Endothelial cell of umbilical vein (primary cell): Measurements from ENCODE around the gene ARHGAP10. TPM values are rescaled to one million over a fixed set of nuclear protein-coding genes. Genes with fewer than 3 reads are reported as not detected.

Source experiments
- BruUV-seq: library from RNA; stranded (reverse); fragments of 400-500 nt; replicated peaks from 2 replicates; lab custom pipeline; 2021; lab: Mats Ljungman, UMichigan
- CTCF ChIA-PET: fragments of 300-600, 350-600 bp; sonication (Branson Sonifier 250); formaldehyde crosslinking; loops from one replicate; lab custom pipeline; 2021; ENCODE audit warnings: antibody characterized with exemption, inconsistent platforms; lab: Charles Lee
- POLR2A ChIA-PET: fragments of 300-600, 350-600 bp; sonication (Branson Sonifier 250); formaldehyde crosslinking; loops from one replicate; lab custom pipeline; 2021; ENCODE audit warnings: antibody characterized with exemption, inconsistent platforms; lab: Charles Lee
- DNase-seq: peaks from one replicate; pipeline ENCODE4 v3.0.0-alpha.2; 2011; ENCODE audit warnings: low read depth, low spot score
- FAIRE-seq: peaks from 2 replicates; lab custom pipeline; 2011; peaks lifted over from hg19 to GRCh38; lab: Jason Lieb, UNC
- H2AFZ ChIP-seq: 2 replicates; pipeline ENCODE4 v1.6.0; 2012; ENCODE audit warnings: low read depth, low read length, control low read depth, inconsistent platforms
- H3K27ac ChIP-seq: 2 replicates; pipeline ENCODE4 v1.5.1; 2011; ENCODE audit warnings: low read depth, mild to moderate bottlenecking, control low read depth, low read length, moderate library complexity; ENCODE audit not compliant: insufficient read depth
- H3K27me3 ChIP-seq, 2 experiments: 2 replicates each; pipeline versions ENCODE4 v1.6.0 to v1.6.1; 2011; ENCODE audit warnings: low read length in 2 of 2, mixed read lengths in 1 of 2; ENCODE audit not compliant: control insufficient read depth in 2 of 2, insufficient read depth in 2 of 2
- H3K36me3 ChIP-seq, 2 experiments: 2 replicates in 1 of 2; 3 replicates in 1 of 2; pipeline ENCODE4 v1.5.1; 2011; ENCODE audit warnings: low read length in 2 of 2, mild to moderate bottlenecking in 1 of 2, moderate library complexity in 1 of 2; ENCODE audit not compliant: control insufficient read depth in 2 of 2, insufficient read depth in 2 of 2; ENCODE audit errors: extremely low read depth in 1 of 2
- H3K4me1 ChIP-seq: 3 replicates; pipeline ENCODE4 v1.5.1; 2011; ENCODE audit warnings: mild to moderate bottlenecking, low read length; ENCODE audit not compliant: control insufficient read depth, insufficient read depth; ENCODE audit errors: extremely low read depth
- H3K4me2 ChIP-seq: 2 replicates; pipeline ENCODE4 v1.6.1; 2011; ENCODE audit warnings: low read length, control low read depth, mixed read lengths; ENCODE audit not compliant: insufficient read depth
- H3K4me3 ChIP-seq, 3 experiments: fragments of 200-600 bp in 1 of 3; sonication (generic), shearing (Covaris generic) in 1 of 3; replicated peaks in 1 of 3; 2 replicates each; pipeline ENCODE4 v1.5.1; 2011 to 2016; ENCODE audit warnings: control low read depth in 3 of 3, low read length in 3 of 3, mild to moderate bottlenecking in 2 of 3, inconsistent platforms in 1 of 3, low read depth in 1 of 3, moderate library complexity in 1 of 3; ENCODE audit not compliant: insufficient read depth in 1 of 3
- H3K79me2 ChIP-seq: 2 replicates; pipeline ENCODE4 v1.6.0; 2012; ENCODE audit warnings: low read length, inconsistent platforms; ENCODE audit not compliant: control insufficient read depth, insufficient read depth
- H3K9ac ChIP-seq: replicated peaks from 2 replicates; pipeline ENCODE3; 2011; ENCODE audit warnings: low read length, control low read depth; ENCODE audit not compliant: insufficient read depth; ENCODE audit errors: extremely low read depth
- H3K9me1 ChIP-seq: replicated peaks from 3 replicates; pipeline ENCODE4 v1.6.0; 2011; ENCODE audit warnings: mild to moderate bottlenecking, low read length; ENCODE audit not compliant: control insufficient read depth, insufficient read depth; ENCODE audit errors: extremely low read depth
- H3K9me3 ChIP-seq: replicated peaks from 2 replicates; pipeline ENCODE4 v1.5.1; 2012; ENCODE audit warnings: low read length, inconsistent platforms; ENCODE audit not compliant: control insufficient read depth, insufficient read depth
- H4K20me1 ChIP-seq: replicated peaks from 2 replicates; pipeline ENCODE3; 2011; ENCODE audit warnings: mild to moderate bottlenecking, low read length; ENCODE audit not compliant: control insufficient read depth, insufficient read depth; ENCODE audit errors: extremely low read depth
- EZH2 ChIP-seq: IDR thresholded peaks from 2 replicates; pipeline ENCODE4 v1.6.1; 2012; ENCODE audit warnings: borderline replicate concordance, low read depth, mild to moderate bottlenecking, moderate library complexity, low read length, inconsistent platforms; ENCODE audit not compliant: severe bottlenecking
- FOS ChIP-seq: IDR thresholded peaks from 2 replicates; pipeline ENCODE4 v1.6.1; 2011; ENCODE audit warnings: mild to moderate bottlenecking, low read length, moderate library complexity, borderline replicate concordance; ENCODE audit not compliant: insufficient read depth
- GATA2 ChIP-seq: IDR thresholded peaks from 2 replicates; pipeline ENCODE4 v1.7.0; 2011; ENCODE audit warnings: low read depth, mild to moderate bottlenecking, moderate library complexity, mixed read lengths, low read length; ENCODE audit not compliant: insufficient read length, insufficient read depth
- JUN ChIP-seq: IDR thresholded peaks from 2 replicates; pipeline ENCODE4 v1.6.1; 2011; ENCODE audit warnings: borderline replicate concordance, low read depth; ENCODE audit not compliant: insufficient read length, insufficient read depth
- MYC ChIP-seq: IDR thresholded peaks from one replicate; pipeline ENCODE4 v1.6.1; 2011; ENCODE audit warnings: mild to moderate bottlenecking, low read depth, low read length
- POLR2A ChIP-seq: IDR thresholded peaks from 2 replicates; pipeline ENCODE4 v1.6.1; 2012; ENCODE audit warnings: low read depth, mild to moderate bottlenecking, control low read depth, low read length
- POLR2AphosphoS5 ChIP-seq: IDR thresholded peaks from 2 replicates; pipeline ENCODE4 v1.6.1; 2012; ENCODE audit warnings: low read depth, mild to moderate bottlenecking, control low read depth, low read length, moderate library complexity; ENCODE audit not compliant: insufficient read depth
- dilution Hi-C: fragments of 300-500 bp; cut with MboI; formaldehyde crosslinking; loops from one replicate; pipeline ENCODE4 v1.15.0; 2019; ENCODE audit warnings: low sequenced_read_pairs; ENCODE audit not compliant: extremely low pct_ligation_motif_present
- intact Hi-C: fragments of 100-400 bp; cut with micrococcal nuclease; formaldehyde crosslinking; loops from one replicate; pipeline ENCODE4 v1.10.0; 2022
- polyA plus RNA-seq, 4 experiments: library from polyadenylated mRNA; depleted of rRNA in 3 of 4; stranded (reverse) in 3 of 4; unstranded in 1 of 4; fragments of >200 nt; gene quantifications; 2 replicates each; pipeline versions ENCODE4 v1.2.1 to v1.2.3, GENCODE V29; 2011 to 2012; ENCODE audit warnings: missing spikeins in 1 of 4
- total RNA-seq: library from RNA; stranded (reverse); gene quantifications from 2 replicates; pipeline ENCODE4 v1.2.3, GENCODE V29; 2021
- TF ChIP-seq, protein P1 (sequence below), 2 donors: IDR thresholded peaks; 1 replicate in 1 of 2; 2 replicates in 1 of 2; pipeline ENCODE4 v1.5.1; 2011; ENCODE audit warnings: low read length in 2 of 2, mild to moderate bottlenecking in 2 of 2, moderate library complexity in 2 of 2, control low read depth in 1 of 2, inconsistent platforms in 1 of 2, low read depth in 1 of 2; ENCODE audit not compliant: insufficient read depth in 1 of 2; ENCODE audit errors: extremely low read depth in 1 of 2
- TF ChIP-seq, protein P2 (sequence below): IDR thresholded peaks from 2 replicates; pipeline ENCODE4 v1.6.1; 2011; ENCODE audit not compliant: insufficient read depth, insufficient read length

ARHGAP10 gene
- total and polyA plus RNA-seq, 2 donors (not counting 3 experiments of a cell fraction or from before 2014, with no cell fraction given) = 20.4 to 36.7 TPM

DNA sequence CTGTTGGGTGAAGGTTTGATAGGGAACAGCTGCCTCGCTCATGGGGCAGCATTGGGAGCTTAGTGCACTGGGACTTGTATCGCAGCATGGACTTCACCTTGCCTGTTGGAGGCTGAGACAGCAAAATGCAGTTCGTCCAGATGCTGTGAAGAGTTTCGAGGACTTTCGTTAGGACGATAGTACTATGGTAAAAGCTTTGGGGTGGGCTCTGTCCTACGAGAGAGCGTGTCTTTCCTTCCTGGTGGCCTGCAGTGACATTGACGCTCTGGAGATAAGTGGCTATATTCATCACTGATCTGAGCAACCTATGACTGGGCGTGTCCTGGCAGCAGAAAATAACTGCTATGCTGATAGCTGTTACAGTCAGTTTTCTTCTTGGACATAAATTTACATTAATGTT lies 44.8 kb downstream of the ARHGAP10 start:
- FAIRE-seq (no peak), DNase-seq (no peak)
- no peaks in the 10 kb centered on the region for H3K27me3 ChIP-seq
- H3K9me1 ChIP-seq = no peaks in the 10 kb centered on the region
- H3K79me2 ChIP-seq = peaks cover 35% of the 10 kb centered on the region
- dilution Hi-C loops (no loop called here), intact Hi-C loops (loop anchor here (10.0 kb wide), 1 partner anchor 668 kb away; the partner anchor contains the start of gene NR3C2)
- ChIA-PET CTCF (interaction anchor here (1.0 to 1.6 kb wide), 2 partner anchors 9 to 45 kb away, joined by 3 to 4 read pairs; partner anchors contain the start of gene ARHGAP10), POLR2A (no interaction called here)
- H3K9ac ChIP-seq = no peak overlapping the region
- H3K36me3 ChIP-seq = no peaks in the 10 kb centered on the region
- H3K9me3 ChIP-seq = no peaks in the 10 kb centered on the region
- H3K4me3 ChIP-seq = no peak overlapping the region
- TF ChIP-seq EZH2 (no peak), FOS (no peak), POLR2AphosphoS5 (no peak), POLR2A (no peak), MYC (no peak), JUN (no peak), GATA2 (no peak)
- TF ChIP-seq, protein P1, sequence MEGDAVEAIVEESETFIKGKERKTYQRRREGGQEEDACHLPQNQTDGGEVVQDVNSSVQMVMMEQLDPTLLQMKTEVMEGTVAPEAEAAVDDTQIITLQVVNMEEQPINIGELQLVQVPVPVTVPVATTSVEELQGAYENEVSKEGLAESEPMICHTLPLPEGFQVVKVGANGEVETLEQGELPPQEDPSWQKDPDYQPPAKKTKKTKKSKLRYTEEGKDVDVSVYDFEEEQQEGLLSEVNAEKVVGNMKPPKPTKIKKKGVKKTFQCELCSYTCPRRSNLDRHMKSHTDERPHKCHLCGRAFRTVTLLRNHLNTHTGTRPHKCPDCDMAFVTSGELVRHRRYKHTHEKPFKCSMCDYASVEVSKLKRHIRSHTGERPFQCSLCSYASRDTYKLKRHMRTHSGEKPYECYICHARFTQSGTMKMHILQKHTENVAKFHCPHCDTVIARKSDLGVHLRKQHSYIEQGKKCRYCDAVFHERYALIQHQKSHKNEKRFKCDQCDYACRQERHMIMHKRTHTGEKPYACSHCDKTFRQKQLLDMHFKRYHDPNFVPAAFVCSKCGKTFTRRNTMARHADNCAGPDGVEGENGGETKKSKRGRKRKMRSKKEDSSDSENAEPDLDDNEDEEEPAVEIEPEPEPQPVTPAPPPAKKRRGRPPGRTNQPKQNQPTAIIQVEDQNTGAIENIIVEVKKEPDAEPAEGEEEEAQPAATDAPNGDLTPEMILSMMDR (IDR thresholded peaks at IDR 0.05; ENCODE audit: extremely low read depth in 1 of 2, insufficient read depth in 1 of 2, low read depth in 1 of 2, low read length in 2 of 2) = no peak
- TF ChIP-seq, protein P2, sequence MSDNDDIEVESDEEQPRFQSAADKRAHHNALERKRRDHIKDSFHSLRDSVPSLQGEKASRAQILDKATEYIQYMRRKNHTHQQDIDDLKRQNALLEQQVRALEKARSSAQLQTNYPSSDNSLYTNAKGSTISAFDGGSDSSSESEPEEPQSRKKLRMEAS = no peak
- H3K4me2 ChIP-seq = no peak overlapping the region
- no peak overlapping the region for H3K27ac ChIP-seq
- no TSS peak for BruUV-seq
- H4K20me1 ChIP-seq = no peaks in the 10 kb centered on the region
- no peak overlapping the region for H2AFZ ChIP-seq
- peaks cover 48% of the 10 kb centered on the region for H3K4me1 ChIP-seq
